SU-DHL-6 (cell line): ENCODE data around the gene STAC.

Experiments used
- CTCF ChIP-seq: fragments of 200-600 bp; sonication (generic); IDR thresholded peaks from one replicate; pipeline ENCODE4 v1.5.1; 2017; ENCODE audit warnings: antibody characterized with exemption, mild to moderate bottlenecking, low read length, moderate library complexity; ENCODE audit not compliant: insufficient read depth, poor library complexity, severe bottlenecking
- EZH2phosphoT487 ChIP-seq: fragments of 200-600 bp; sonication (generic), shearing (Covaris generic); conservative IDR thresholded peaks from 2 replicates; pipeline ENCODE4 v1.6.1; 2018; ENCODE audit warnings: mild to moderate bottlenecking, antibody characterized with exemption, low read length, moderate library complexity, mixed read lengths

- no peak for TF ChIP-seq CTCF
- no peak for TF ChIP-seq EZH2phosphoT487
Measured at GRCh38 chr3:36558961-36559360, 178.7 kb downstream of the STAC start.
